GM21723 (cell line): Measurements from ENCODE around the gene ENTPD2.

Experiments used
- ATAC-seq: cut with Tn5 transposase; IDR thresholded peaks from one replicate; pipeline ENCODE4 v1.9.1; 2021; ENCODE audit warnings: mild to moderate bottlenecking, moderate library complexity; ENCODE audit not compliant: unreplicated experiment

The ENTPD2 gene

DNA sequence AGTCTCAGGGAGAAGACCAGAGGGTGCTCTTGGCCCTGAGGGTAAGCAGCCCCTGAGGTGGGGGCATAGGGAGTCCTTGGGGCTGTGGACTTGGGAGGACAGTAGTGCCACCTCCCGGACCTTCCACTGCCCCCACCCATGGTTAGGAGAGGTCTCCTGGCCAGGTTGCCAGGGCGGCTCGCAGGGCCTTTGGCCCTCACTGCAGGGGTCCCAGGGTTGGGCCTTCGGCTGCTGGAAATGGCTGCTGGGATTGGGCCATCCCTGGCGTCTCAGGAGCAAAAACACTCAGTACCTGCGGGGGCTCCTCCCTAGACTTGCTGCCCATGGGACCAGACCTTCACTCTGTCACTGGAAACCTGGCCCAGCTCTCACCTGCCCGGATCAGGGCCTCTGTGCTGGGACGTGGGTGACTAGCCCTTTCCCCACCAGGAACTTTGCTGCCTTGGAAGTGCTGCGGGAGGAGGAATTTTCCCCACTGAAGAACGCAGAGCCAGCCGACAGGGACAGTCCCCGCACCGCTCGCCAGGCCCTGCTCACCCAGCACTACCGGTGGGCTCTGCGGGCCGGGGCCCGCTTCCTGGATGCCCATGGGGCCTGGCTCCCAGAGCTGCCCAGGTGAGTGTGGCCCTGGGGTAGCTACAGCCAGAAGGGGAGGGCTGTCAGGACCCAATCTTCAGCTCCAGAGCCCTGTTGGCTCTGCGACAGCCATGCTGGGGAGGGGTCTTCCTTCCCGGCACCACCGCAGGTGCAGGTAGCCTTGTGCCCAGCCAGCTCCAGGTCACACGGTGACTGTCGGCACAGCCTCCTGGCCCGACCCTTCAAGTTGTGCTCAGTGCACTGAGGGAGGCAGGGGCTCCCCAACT, 26.6 kb upstream of the ENTPD2 start:
- no peak for ATAC-seq

DNA sequence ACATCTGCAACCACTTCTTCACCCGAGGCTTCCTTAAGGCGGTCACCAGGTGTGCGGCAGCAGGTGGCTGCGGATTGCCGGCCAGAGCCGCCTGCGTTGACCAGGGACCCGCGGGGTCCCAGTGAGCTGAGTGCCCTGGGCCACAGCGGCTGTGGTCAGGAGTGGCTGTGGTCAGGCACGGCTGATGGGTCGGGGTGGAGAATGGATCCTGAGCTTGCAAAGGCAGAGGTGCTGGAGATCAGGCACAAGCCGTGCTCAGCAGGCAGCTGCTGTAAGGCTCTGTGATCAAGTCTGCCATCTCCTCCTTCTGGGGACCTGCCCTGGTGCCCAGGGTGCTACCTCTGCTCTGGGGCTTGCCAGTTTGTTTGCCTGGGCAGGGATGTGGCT, 25.5 kb upstream of the ENTPD2 start:
- no peak for ATAC-seq

DNA sequence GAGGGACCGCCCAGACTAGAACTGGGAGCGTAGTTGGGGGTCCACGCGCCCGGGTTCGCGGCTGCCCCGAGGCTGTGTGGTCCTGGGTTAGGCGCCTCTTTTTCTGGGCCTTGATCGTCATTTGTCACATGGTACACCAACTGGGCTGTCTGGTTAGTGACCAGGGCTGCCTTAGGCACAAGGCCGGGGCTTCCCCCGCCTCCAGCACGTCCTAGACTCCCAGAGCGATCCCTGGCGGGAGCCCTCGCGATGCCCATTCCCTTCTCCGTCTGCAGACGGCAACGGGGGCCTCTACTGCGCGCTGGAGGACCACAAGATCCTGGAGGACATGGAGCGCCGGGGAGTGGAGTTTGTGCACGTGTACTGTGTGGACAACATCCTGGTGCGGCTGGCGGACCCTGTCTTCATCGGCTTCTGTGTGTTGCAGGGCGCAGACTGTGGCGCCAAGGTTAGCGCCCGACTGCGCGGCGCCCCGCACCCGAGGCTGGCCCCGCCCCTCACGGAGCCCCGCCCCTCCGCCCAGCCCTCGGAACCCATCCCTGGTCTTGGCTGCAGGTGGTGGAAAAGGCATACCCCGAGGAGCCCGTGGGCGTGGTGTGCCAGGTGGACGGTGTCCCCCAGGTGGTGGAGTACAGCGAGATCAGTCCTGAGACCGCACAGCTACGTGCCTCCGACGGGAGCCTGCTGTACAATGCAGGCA, 25.0 kb upstream of the ENTPD2 start:
- no peak for ATAC-seq

DNA sequence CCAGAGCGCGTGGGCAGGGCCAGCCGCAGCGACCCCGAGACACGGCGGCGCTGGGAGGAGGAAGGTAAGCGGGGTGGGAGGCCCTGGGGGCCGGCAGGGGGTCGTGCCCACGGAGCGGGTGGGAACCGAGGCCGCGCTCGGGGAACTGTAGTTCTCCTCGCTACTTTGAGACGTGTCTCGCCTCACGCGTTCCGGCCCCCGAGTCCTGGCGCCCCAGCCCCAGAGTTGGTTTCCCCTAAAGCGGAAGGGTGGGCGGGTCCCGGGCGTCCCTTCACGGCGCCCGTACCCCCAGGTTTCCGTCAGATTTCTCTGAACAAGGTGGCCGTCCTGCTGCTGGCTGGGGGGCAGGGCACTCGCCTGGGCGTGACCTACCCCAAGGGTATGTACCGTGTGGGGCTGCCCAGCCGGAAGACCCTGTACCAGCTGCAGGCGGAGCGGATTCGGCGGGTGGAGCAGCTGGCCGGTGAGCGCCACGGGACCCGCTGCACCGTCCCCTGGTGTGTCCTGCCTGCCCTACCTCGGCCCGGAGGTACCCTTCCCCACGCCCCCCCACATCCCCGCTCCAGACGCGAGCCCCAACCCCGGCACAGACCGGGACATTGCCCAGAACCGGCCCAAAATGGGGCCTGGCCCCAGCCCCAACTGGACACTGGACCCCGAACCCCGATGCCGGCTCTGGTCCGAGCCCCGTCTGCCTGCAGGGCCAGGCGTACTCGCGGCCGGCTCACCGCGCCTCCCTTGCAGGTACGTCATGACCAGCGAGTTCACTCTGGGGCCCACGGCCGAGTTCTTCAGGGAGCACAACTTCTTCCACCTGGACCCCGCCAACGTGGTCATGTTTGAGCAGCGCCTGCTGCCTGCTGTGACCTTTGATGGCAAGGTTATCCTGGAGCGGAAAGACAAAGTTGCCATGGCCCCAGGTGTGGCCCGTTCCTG, 24.2 kb upstream of the ENTPD2 start:
- peak; percentile 35 for ATAC-seq

DNA sequence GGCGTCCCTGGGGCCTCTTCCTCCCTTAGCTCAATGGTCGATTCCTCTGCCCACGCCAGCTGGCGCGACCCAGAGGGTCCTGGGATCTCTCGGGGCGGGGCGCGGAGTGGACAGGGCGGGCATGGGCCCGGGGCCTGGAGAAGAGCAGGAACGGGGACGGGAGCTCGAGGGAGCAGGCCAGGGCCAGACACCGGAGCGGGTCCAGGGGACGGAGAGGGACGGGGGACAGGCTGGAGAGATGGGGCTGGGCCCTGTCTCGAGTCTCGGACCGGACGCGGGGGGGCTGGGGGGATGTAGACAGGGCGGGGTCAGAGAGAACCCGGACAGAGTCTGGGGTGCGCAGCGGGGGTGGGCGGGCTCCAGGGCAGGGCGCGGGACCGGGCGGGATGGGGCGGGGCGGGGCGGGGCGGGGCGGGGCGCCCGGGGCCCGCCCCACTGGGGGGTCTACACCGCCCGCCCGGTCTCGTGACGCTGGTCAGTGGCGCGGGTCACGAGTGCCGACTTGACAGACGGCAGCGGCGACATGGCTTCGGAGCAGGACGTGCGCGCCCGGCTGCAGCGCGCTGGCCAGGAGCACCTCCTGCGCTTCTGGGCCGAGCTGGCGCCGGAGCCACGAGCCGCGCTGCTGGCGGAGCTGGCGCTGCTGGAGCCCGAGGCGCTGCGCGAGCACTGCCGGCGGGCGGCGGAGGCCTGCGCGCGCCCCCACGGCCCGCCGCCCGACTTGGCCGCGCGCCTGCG, 23.3 kb upstream of the ENTPD2 start, which contains the start of gene UAP1L1:
Gene UAP1L1, plus strand, starts transcription at position 508 of the 738 bp plus-strand sequence. Its CDS starts 16 bp downstream, at position 524.
- peak; percentile 63 for ATAC-seq

DNA sequence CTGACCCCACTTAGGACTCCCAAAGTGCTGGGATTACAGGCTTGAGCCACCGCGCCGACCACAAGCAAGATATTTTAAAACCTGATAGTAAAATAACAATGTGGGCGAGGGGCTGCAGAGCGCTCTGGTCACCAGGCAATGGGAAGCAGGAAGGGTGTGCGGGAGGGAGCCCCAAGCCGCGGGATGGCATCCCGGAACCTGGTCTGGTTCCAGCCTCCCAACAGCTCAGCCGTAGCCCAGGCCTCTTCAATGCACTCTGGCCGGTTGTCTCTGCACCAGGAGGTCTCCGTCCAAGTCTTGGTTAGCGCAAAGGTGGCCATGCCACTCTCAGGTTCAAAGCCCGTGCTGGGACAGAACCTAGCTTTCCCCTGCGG, 22.8 kb upstream of the ENTPD2 start:
- no peak for ATAC-seq

DNA sequence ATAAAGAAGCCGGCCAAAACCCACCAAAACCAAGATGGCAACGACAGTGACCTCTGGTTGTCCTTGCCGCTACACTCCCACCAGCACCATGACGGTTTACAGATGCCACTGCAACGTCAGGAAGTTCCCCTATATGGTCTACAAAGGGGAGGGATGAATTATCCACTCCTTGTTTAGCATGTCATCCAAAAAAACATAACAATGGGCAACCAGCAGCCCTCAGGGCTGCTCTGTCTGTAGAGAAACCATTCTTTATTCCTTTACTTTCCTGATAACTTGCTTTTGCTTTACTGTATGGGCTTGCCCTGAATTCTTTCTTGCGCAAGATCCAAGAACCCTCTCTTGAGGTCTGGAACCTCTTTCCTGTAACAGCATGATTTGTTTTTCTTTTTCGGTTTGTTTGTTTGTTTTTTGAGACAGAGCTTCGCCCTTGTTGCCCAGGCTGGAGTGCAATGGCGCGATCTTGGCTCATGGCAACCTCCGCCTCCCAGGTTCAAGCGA, 21.5 kb upstream of the ENTPD2 start:
- ATAC-seq, result no peak

DNA sequence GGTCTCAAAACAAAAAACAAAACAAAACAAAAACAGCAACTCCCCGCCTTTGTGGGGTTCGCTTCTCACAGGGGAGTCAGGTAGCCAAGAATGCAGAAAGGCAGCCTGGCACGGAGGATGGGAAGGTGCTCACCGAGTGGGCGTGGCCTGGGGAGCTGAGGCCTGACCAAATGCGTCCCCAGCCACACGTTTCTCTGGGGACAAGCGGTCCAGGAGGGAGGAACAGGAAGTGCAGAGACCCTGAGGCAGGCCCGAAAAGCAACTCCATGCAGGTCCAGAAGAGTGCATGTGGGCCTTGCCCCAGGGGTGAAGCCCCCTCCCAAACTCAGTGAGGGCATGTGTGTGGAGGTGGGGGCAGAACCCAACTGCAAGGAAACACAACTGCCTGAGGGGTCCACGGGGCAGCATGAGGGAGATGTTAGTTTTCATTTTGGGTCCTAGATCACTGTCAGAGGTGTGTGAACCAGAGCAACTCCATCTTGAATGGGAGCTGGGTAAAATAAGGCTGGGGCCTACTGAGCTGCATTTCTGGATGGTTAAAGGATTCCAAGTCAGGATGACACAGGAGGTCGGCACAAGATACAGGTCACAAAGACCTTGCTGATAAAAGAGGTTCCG, 20.9 kb upstream of the ENTPD2 start:
- no peak for ATAC-seq

DNA sequence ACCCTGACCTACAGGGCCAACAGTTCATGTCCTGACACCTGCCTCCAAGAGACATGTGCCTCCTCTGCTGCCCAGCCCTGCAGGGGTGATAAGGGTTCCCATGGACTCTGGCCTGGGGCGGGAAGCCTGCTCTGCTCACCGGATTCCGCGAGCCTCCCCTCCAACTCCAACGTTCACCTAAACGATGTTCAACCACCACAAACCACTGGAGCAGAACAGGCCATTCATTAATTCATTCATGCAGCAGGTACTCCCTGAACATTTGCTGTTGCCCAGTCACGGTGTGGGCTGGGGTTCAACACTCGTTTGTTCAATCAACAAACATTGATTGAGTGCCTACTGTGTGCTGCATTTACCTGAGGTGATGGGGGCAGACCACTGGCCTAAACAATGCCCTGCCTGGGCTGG, 20.1 kb upstream of the ENTPD2 start:
- no peak for ATAC-seq

DNA sequence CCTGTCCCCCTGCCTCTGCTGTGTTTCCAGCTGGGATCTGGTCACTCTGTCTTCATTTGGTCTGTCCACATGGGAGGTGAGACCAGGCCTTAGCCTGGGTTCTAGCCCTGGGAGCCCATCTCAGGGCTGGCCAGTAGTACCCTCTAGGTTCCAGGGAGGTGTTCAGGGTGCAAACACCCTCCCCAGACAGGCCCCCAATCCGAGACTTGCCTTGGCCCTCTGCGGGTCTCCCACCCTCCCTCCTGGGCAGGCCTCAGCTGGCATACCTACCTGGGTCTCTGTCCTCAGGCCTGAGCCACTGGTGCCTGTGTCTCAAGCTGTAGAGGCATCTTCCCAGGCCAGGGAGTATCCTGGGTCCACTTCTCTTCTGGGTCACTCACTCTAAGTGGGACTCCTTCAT, 17.4 kb upstream of the ENTPD2 start:
- ATAC-seq, result no peak

DNA sequence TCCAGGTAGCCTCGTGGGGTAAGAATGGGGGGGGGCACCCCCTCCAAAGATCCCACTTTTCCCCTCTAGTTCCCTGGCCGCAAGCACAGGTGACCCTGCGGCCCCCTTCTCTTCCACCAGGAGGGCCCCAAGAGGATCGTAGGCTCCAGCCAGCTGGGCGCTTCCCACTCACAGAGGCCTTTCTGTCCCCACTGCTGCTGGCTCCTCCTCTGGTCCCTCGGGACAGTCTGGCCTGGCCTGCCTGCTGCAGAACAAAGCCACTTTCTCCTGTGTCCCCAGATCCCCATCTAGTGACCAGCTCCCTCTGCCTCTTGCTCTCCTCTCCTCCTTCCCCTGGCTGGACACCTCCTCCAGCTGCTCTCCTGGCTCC, 17.0 kb upstream of the ENTPD2 start:
- no peak for ATAC-seq

DNA sequence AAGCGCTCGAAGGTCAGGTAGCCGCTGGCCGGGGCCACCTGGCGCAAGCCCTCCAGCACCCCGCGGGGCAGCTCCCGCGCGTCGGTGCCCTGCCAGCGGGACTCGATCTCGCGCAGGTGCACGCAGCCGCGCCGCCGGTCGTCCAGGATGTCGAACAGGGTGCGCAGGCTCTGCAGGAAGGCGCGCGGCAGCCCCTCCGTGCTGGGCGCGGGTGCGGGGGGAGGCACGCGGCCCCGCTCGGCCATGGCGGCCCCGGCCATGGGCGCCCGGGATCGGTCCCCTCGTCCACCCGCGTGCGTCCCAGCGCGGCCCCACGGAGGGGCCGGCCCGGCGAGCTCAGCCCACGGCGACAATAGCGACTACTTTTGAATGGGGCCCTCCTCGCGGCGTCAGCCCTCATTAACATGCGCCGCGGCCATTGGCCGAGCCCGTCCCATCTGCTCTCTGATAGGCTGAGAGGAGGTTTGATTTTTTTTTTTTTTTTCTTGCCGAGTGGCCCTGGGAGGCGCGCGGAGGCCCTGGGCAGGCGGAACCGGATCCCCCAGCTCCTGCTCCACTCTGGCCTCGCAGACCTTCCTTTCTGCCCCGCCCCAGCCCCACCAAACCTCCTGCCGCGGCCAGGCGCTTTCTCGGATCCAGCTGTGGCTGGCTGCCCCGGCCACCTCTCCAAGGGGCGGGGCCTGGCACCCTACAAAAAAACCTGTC, 16.5 kb upstream of the ENTPD2 start, which contains the start of gene SAPCD2:
Gene SAPCD2, minus strand, starts transcription at position 357 of the 705 bp plus-strand sequence. Its CDS starts 97 bp downstream, at position 260.
- peak; percentile 63 for ATAC-seq

DNA sequence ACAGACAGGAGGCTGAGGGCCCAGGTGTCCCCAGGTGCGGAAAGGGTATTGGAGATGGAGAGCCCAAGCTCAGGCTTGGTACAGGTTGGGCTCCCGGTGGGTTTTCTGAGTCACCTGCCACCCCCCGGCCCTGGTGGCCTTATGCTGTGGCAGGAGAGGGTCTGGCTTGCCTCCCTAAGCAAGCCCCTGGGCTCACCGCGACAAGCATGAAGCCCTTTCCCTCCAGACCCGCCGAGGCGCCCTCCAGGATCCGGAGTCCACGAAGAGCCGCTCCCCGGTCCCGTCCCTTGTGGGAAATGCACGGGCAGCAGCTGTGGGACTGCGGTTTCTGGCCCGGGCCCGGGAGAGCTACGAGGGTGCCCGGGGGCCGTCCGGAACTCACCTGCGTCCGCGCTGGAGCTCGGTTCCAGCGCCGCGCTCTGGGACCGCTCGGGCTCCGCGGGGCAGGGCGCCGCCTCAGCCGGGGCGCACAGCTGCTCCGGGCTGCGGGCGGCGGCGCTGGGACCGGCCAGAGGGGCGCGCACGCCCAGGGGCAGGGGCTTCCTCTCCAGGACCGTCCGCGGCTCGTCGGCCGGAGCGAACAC, 15.7 kb upstream of the ENTPD2 start:
- ATAC-seq, result peak; percentile 19

DNA sequence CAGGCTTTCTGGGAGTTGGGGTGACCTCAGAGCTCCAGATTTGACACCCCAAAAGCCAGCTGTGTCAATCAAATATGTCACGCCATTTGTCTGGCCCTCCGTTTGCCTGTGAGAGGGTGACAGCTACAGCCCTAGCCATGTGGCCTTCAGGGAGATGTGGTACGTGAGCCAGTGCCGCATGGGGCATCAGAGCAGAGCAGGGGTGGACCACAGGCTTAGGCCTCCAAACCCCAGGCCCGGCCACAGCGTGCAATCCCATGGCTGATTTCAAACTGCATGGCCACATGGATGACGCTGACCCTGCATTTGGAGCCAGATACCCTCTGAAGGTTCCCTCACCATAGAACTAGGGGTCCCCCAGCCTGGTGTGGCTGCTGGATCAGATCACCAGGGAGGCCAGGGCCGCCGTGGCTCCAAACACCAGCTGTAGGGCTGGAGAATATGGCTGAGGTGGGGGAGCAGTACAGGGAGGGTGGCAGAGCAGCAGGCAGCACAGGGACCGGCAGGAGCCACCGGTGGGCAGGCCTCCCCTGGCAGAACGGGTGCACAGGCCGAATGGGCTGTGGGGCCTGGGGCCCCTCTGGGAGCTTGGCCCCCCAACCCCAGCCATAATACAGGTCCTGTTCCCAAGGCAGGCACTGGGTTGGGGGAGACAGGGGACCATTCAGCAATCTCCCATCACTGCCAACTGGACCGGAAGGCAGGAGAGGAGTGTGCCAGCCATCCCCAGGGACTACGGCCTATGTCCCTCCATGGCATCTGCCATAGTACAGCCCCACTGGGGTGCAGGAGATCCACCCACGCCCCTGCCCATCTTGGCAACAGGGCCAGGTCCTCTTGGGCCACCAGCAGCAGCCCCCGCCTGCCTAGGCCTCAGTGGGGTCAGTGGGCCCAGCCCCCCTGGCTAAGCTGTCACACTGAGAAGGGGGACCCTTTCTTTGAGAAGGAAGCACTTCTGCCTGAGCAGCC, 15.0 kb upstream of the ENTPD2 start:
- no peak for ATAC-seq

DNA sequence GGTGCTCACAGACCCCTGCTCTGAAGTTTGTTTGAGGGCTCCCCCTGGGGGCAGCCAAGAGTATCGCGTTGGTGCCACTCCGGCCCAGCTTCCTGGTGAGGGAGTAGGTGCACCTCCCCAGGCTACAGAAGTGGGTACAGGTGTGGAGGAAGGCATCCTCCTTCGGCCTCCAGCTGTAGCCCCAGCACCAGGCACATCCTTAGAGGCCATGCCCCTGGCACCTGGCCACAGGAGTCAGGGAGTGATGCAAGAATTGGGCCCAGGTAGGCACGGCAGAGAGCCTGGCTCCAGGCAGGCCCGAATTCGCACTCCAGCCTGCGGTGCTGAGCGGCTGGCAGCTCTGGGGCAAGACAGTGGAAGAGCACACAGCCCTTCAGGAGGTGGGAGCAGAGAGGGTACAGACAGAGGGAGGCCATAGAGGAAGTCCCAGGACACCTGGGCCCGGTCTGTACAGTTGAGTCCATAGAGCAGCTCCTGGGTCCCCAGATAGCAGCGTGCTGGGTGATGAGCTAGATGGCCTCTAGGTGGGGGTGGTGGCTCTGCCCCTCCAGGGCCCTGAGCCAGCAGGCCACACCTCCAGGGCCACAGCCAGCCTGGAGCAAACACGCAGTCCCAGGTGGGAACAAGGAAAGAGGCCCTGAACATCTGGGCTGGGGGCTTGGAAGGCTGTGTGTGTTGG, 14.1 kb upstream of the ENTPD2 start:
- peak; percentile 47 for ATAC-seq

DNA sequence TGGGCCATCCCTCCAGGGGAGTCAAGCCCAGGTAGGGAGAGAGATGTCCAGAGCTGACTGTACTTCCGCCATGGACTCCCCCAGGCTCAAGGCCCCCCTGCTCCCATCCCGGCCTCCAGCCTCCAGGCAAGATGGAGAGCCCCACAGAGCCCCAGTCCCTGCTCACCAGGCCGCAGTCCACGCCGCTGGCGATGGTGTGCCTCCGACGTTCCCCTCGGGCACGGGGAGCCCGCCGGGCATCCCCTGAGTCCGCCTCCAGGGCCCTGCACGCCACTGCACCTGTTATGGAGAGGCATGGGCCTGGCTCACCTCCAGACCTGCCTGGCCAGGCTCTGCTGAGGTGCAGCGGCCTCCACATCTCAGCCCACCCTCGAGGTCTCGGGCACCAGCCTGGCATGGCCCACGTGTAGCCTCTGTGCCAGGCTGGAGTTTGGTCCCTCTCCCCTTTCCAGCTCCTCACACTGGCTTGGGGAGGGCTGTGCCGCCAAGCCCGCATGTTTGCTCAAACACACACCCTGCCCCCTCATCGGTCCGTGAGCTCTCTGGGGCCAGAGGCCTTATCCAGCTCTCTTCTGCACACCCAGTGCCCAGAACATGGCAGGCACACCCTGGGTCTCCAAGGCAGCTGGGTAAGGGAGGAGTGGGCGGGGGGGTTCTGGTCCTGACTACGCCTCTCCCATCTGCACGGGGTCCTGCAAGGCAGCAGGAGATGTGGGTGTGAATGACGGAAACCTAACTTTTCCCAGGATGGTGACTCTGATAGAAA, 12.4 kb upstream of the ENTPD2 start:
- ATAC-seq, result no peak
